HEK293 (cell line): Measurements from ENCODE around the gene TBCA.

ENCODE experiments used
- PBX3 ChIP-seq: sonication (generic); formaldehyde crosslinking; IDR thresholded peaks from 2 replicates; pipeline ENCODE4 v1.8.1; 2022; ENCODE audit warnings: mild to moderate bottlenecking, moderate library complexity, missing genetic modification reagents
- ZNF292 ChIP-seq: fragments of 450-650 bp; formaldehyde crosslinking; IDR thresholded peaks from 2 replicates; pipeline ENCODE4 v1.5.1; 2016; ENCODE audit warnings: low read depth, missing biosample characterization, missing genetic modification characterization, borderline replicate concordance
- ZNF747 ChIP-seq: fragments of 450-650 bp; formaldehyde crosslinking; IDR thresholded peaks from 2 replicates; pipeline ENCODE4 v1.5.1; 2016; ENCODE audit warnings: missing biosample characterization, missing genetic modification characterization
- ZNF76 ChIP-seq: fragments of 450-650 bp; formaldehyde crosslinking; IDR thresholded peaks from 2 replicates; pipeline ENCODE4; 2016; ENCODE audit warnings: low read depth, missing biosample characterization, missing genetic modification characterization, borderline replicate concordance
- TF ChIP-seq, protein P1 (sequence below): fragments of 450-650 bp; formaldehyde crosslinking; IDR thresholded peaks from 2 replicates; pipeline ENCODE4 v1.5.1; 2016; ENCODE audit warnings: missing biosample characterization, missing genetic modification characterization
- TF ChIP-seq, protein P2 (sequence below): fragments of 450-650 bp; formaldehyde crosslinking; IDR thresholded peaks from 2 replicates; pipeline ENCODE4 v1.5.1; 2016; ENCODE audit warnings: missing biosample characterization, missing genetic modification characterization, low read depth

DNA sequence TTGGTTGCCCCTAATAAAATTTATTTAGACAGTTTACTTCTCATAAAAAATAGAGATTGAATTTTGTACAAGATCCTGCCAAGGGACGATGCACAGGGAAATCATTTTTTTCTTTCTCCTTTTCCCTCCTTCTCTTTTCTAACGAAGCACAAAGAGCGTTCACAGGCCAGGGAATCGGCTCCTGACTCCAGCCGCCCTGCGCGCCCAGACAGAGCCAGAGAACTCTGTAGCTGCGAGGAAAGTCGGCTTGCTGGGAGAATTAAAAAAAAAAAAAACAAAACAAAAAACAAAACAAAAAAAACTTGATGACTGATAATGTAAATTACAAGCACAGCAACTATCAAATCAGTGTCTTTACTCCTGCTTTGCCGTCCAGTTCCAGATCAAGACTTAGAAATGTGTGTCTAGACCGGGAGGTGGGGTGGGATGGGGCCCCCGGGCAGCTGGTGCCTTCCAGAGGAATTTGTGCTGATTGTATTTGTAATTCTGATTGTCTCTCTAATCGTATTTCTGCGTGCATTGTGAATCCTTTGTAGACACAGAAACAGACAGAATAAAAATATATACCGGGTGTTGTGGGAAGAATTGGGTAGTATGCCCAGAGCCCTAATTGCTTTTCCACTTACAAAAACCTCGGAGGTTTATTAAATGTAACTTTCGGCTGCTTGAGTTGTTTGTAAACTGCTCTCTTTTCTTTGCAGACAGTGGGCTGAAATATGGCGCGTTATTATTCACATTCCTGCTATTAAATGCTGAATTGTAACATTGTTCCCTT lies 134.0 kb downstream of the TBCA start:
- TF ChIP-seq PBX3 (CRISPR knock-in tag): no peak
- TF ChIP-seq, protein P1, sequence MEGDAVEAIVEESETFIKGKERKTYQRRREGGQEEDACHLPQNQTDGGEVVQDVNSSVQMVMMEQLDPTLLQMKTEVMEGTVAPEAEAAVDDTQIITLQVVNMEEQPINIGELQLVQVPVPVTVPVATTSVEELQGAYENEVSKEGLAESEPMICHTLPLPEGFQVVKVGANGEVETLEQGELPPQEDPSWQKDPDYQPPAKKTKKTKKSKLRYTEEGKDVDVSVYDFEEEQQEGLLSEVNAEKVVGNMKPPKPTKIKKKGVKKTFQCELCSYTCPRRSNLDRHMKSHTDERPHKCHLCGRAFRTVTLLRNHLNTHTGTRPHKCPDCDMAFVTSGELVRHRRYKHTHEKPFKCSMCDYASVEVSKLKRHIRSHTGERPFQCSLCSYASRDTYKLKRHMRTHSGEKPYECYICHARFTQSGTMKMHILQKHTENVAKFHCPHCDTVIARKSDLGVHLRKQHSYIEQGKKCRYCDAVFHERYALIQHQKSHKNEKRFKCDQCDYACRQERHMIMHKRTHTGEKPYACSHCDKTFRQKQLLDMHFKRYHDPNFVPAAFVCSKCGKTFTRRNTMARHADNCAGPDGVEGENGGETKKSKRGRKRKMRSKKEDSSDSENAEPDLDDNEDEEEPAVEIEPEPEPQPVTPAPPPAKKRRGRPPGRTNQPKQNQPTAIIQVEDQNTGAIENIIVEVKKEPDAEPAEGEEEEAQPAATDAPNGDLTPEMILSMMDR: no peak
- TF ChIP-seq ZNF747 (tag by site-specific recombination): no peak
- no peak for TF ChIP-seq ZNF292 (tag by site-specific recombination)
- TF ChIP-seq, protein P2, sequence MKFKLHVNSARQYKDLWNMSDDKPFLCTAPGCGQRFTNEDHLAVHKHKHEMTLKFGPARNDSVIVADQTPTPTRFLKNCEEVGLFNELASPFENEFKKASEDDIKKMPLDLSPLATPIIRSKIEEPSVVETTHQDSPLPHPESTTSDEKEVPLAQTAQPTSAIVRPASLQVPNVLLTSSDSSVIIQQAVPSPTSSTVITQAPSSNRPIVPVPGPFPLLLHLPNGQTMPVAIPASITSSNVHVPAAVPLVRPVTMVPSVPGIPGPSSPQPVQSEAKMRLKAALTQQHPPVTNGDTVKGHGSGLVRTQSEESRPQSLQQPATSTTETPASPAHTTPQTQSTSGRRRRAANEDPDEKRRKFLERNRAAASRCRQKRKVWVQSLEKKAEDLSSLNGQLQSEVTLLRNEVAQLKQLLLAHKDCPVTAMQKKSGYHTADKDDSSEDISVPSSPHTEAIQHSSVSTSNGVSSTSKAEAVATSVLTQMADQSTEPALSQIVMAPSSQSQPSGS (tag by site-specific recombination): no peak
- no peak for TF ChIP-seq ZNF76 (tag by site-specific recombination)
